GM12875 (cell line): Measurements from ENCODE around the gene PTCD3.

Experiments
- H3K4me3 ChIP-seq: one replicate; pipeline ENCODE4 v1.5.1; 2011; ENCODE audit warnings: low read depth, low read length, control low read depth
- TF ChIP-seq, protein P1 (sequence below): IDR thresholded peaks from 2 replicates; pipeline ENCODE4 v1.5.1; 2011; ENCODE audit warnings: low read depth, mild to moderate bottlenecking, control low read depth, inconsistent platforms, low read length, moderate library complexity, borderline replicate concordance; ENCODE audit not compliant: insufficient read depth

PTCD3 gene

DNA sequence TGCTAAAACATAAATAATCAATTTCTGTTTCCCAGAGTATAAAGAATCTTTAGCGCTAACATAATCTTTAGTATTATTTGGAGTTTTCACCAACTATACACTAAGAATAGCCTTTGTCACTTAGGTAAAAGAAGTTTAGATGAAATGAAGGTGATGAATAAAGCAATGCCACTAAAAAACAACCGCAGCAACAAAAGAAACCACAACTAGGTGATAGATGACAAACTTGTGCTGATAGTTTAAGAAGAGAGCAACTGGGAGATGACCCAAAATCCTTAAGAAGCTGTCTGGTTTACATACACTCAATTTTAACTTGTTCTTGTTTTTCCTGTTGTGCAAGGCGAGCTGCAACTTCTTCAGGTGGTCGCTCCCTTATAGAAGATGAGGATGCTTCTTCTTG is 64.4 kb downstream of the PTCD3 start:
- H3K4me3 ChIP-seq, result no peak overlapping the region
- TF ChIP-seq, protein P1, sequence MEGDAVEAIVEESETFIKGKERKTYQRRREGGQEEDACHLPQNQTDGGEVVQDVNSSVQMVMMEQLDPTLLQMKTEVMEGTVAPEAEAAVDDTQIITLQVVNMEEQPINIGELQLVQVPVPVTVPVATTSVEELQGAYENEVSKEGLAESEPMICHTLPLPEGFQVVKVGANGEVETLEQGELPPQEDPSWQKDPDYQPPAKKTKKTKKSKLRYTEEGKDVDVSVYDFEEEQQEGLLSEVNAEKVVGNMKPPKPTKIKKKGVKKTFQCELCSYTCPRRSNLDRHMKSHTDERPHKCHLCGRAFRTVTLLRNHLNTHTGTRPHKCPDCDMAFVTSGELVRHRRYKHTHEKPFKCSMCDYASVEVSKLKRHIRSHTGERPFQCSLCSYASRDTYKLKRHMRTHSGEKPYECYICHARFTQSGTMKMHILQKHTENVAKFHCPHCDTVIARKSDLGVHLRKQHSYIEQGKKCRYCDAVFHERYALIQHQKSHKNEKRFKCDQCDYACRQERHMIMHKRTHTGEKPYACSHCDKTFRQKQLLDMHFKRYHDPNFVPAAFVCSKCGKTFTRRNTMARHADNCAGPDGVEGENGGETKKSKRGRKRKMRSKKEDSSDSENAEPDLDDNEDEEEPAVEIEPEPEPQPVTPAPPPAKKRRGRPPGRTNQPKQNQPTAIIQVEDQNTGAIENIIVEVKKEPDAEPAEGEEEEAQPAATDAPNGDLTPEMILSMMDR, result no peak

DNA sequence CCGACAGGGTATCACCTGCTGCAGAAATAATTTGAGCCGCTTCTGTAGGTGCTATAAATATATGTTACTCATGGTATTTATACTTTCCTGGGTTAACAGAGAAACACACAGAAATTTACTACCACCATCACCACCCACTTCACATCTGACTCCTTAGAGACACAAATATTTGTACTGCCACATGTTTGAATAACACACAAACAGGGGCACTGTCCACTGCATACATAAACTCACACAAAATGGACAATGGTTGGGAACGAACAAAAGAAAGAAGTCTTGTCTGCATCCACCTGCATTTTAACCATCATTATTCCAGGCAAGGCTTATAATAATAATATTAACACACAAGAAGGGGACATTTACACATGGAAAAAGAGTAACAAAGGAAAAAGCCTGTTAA is 65.3 kb downstream of the PTCD3 start:
- no peak overlapping the region for H3K4me3 ChIP-seq
- TF ChIP-seq, protein P1, result no peak

DNA sequence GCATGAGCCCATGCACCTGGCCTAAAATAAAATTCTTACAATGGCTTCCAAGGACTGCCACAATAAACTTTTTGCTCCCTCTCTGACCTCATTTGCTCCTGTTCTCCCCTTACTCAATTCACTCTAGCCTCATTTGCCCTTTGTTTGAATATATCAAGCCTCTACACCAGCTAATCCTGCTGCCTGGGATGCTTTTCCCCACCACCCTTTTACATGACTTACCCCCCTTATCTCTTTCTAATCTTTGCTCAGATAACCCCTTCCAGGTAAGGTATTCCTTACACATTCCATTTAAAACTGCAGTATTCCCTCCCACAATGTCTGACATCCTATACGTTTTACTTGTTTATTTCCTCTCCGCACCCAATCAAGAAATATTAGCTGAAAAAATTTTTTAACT is 66.6 kb downstream of the PTCD3 start:
- H3K4me3 ChIP-seq, result no peak overlapping the region
- TF ChIP-seq, protein P1, result no peak

DNA sequence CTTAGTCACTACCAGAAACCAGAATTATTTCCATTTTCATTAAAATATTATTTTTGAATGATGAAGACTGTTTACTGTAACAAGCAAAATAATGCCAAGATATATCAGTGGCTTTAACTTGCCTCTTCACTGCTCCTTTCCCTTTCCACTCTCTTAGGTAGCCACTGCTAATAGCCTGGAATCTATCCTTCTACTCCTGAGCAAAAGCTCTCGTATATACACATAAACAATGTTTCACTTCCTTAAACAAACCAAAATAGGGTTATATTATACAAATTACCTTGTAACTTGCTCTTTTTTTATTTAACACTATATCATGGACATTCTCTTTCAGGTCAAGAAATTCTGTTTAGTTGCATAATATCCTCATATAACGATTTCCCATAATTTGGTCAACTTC is 68.4 kb downstream of the PTCD3 start:
- no peak overlapping the region for H3K4me3 ChIP-seq
- TF ChIP-seq, protein P1, result no peak

DNA sequence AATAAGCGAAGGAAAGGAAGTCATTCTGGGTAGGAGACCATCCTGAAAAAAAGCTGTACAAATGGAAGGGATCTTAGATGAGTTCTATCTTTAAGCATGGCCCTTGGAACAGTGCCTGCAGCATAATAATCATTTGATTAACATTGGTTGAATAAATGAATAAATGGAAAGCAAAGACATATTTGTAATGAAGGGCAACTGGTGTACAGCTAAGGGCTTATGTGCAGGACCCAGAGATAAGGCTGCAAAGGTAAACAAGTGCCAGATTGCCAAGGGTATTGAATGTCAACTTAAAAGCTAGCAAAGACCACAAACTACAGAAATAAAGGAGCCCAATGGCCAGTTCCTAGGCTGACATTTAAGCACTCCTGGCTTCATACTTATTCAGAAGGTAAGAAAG is 69.8 kb downstream of the PTCD3 start:
- TF ChIP-seq, protein P1, result no peak
- H3K4me3 ChIP-seq, result no peak overlapping the region

DNA sequence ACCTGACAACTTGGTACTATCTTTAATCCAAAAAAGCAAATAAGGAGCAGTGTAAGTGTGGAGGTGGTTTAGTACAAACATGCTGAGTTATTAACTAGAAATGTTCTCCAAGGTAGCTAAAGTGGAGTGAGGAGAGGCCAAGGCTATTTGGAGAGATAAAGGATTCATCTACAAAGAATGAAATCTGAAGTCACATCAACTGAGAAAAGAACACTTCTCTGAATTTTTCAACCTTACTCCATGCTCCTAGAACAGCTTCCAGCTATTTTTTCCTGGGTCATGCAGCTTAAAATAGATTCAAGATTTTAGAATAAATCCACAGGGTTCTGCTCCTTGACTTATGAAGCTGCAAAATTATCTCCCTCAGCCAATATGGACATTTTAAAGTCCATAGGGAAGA is 70.6 kb downstream of the PTCD3 start:
- no peak overlapping the region for H3K4me3 ChIP-seq
- TF ChIP-seq, protein P1, result no peak

DNA sequence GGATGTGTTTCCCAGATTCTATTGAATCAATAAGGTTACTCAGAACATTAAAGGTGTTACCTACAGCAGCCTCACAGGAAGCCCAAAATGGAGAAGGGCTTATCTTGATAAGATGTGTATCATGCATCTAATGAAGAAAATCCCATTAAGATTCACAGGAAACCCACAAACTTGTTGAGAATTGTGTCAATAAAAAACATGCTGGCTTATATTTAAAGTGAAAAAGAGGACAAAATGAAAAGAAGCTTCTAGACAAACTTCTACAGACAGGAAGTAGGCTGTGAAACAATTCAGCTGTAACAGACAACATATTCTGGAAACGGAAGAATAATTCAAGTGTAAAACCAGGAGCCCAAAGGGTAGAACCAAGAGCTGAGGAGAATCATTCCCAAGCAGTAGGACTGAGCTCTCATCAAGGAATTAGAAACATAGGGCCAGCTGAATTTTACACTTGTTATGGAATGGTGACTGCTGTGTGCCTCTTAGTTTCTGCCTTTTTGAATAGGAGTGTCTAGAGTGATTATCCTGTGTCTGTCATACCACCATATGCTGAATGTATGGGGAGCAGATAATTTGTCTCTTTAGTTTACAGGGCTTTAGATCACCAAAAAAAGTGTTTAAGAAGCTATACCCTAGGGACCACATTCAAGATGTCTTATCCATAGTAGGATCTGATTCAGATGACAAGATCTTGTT is 79.6 kb downstream of the PTCD3 start:
- no peak overlapping the region for H3K4me3 ChIP-seq
- TF ChIP-seq, protein P1, result no peak
